Spleen (tissue), 7 donors: Measurements from ENCODE around the gene ABI3BP.

Source experiments
- CTCF ChIP-seq, 11 experiments: fragments of 200-600 bp in 7 of 11; fragments of 450-650 bp in 4 of 11; sonication (generic) in 4 of 11; IDR thresholded peaks in 8 of 11; conservative IDR thresholded peaks in 3 of 11; 1 replicate in 7 of 11; 2 replicates in 4 of 11; pipeline versions ENCODE4 v1.4.0 to v1.8.0; 2016 to 2021; ENCODE audit warnings: antibody characterized with exemption in 11 of 11, inconsistent platforms in 4 of 11, mild to moderate bottlenecking in 1 of 11
- POLR2AphosphoS5 ChIP-seq, 3 donors: sonication (generic); formaldehyde crosslinking; IDR thresholded peaks; one replicate each; pipeline ENCODE4 v1.5.1; 2017; ENCODE audit warnings: antibody characterized with exemption in 3 of 3
- donor health status: DM: no; HTN: no; CAD: no; lungs with moderate emphysema.
- donor health status: DM: no; HTN: no; CAD: no.
- donor health status: DM: no; HTN: no; CAD: no.

- TF ChIP-seq CTCF (IDR thresholded peaks at IDR 0.05 in 8 of 11, conservative IDR thresholded peaks at IDR 0.05 in 3 of 11) (no peak), POLR2AphosphoS5 (IDR thresholded peaks at IDR 0.05) (no peak)
Observed at GRCh38 chr3:100954990-100955389, 38.2 kb downstream of the ABI3BP start.
